Stromal cell of bone marrow (primary cell): ENCODE results near the gene MRGPRE.

Source experiments
- DNase-seq: peaks from one replicate; pipeline ENCODE4 v3.0.0-alpha.2; 2012; ENCODE audit warnings: low read depth

MRGPRE gene

GRCh38 chr11:3213659-3214419, 18.4 kb downstream of the MRGPRE start:
- DNase-seq, result no peak

- no peak for DNase-seq
Measured at GRCh38 chr11:3208272-3208671, 23.9 kb downstream of the MRGPRE start.

DNA sequence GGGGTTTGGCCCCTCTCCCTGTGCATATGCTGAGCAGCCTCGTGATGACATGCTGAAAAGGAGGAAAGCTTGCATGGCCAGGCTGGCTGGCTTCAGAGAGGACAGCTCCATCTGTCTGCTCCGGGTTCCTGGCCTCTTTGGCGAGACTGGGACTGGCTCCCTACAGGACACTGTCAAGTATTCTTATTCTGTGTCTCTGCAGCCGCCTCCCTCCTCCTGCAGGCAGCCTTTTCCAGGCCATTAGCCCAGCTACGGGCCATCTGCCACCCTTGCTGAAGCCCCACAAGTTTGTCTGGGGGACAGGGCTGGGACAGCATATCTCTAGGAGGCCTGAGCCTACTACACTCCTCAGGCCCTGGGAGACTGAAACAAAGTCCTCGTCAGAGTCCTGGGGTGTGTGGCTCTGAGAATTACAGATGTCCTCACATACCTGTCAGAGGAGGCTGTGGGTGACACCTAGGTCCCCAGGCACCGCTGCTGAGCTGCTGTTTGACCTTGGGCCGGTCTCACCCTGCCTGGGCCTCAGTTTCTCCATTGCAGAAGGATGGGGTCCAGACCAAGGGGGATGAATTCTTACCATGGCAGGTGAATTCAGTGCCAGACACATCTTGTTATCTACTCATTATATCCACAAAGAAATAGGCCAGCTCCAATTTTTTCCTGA, 24.6 kb downstream of the MRGPRE start:
- no peak for DNase-seq

GRCh38 chr11:3206922-3207204, 25.4 kb downstream of the MRGPRE start:
- DNase-seq, result no peak

GRCh38 chr11:3206156-3206921, 25.9 kb downstream of the MRGPRE start:
- DNase-seq, result no peak

- DNase-seq, result no peak
Measured at GRCh38 chr11:3205261-3206155, 26.7 kb downstream of the MRGPRE start.

- DNase-seq, result no peak
Measured at GRCh38 chr11:3204141-3205015, 27.8 kb downstream of the MRGPRE start.

- DNase-seq, result no peak
Measured at GRCh38 chr11:3203221-3204043, 28.8 kb downstream of the MRGPRE start.

DNA sequence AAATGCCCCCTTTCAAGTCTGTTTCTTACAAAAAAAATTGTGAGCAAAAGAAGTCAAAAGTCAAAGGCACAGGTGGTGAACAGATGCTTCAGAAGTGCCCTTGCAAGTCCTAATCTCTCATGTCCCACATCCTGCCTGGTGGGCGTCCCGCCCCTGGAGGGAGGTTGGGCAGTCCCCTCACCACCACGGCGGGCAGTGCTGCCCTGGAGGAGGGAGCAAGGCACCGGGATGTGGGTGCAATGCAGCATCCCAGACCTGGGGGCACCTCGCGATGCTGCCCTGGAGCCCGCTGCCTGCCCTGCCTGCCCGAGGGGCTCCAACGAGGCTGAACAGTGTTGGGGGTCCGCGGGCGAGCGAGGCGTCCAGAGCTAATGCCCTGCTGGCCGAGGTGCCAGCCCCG, 29.5 kb downstream of the MRGPRE start:
- no peak for DNase-seq

DNA sequence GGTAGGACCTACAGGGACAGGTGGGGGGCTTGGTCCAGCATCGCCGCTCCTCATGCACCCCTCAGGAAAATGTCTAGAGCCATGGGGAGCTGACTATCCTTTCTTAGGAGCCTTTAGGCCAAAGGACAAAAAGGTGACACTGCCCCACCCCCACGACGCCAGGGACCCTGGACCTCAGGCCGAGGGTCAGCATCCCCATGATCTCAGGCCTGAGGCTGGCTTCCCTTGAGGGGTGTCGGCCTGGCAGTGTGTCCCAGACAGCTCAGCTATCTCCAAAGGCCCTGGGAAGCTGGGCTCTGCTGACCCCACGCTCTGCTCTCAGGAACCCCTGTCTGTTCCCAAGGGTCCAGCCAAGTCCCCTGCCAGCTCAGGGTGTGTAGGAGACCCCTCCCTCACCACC, 29.9 kb downstream of the MRGPRE start:
- no peak for DNase-seq

- DNase-seq, result no peak
Measured at GRCh38 chr11:3201677-3202181, 30.5 kb downstream of the MRGPRE start.

DNA sequence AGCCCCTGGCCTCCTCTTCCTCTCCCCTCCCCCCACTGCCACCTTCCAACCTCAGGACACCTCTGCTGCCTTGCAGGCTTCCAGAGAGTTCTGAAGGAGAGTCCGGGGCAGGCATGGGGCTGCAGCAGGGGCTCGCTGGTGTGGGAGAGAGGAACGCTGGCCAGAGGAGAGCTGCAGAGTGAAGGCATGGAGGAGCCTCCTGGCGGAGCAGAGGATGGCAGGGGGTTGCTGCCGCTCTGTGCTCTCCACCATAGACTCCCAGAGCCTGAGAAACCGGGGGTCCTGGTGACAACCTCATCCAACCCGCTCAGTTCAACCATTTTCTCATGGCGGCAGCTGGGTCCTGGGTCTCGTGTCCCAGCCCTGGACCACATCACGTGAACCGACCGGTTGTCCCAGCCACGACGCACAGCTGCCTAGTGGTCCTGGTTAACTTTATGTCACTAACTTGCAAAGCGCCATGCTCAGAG, 31.1 kb downstream of the MRGPRE start:
- DNase-seq, result no peak

- no peak for DNase-seq
Measured at GRCh38 chr11:3200388-3201111, 31.7 kb downstream of the MRGPRE start.

- DNase-seq, result no peak
Measured at GRCh38 chr11:3199537-3200295, 32.5 kb downstream of the MRGPRE start.

GRCh38 chr11:3198815-3199214, 33.4 kb downstream of the MRGPRE start:
- no peak for DNase-seq

DNA sequence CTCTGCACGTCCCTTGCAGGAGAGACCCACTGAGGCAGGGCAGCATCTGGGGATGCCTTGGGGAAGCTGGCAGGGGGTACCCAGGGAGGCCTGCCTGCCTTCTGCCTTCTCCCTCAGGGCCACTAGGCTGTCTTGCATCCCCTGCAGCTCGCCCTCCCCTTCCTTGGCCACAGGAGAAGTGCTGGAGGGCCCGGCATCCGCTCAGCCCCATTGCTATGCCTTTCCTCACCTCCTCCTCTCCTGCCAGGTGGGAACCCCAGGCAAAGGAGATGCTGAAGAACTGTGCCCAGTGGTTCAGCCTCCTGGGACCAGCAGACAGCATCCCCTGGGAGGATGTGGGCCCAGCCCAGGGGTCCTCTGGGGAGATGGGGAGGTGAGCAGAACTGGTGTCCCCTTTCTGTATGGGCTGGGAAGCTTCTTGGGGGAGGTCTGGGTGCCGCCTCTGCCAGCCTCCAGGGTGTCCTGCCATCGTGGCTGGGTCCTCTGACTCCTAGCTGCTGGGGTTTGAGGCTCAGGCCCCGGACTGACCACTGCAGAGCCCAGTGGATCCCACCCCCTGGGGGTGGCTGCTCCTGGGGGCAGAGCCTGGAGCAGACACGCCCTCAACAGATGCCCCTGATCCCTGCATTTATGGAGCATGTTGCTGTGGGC, 34.2 kb downstream of the MRGPRE start:
- DNase-seq, result no peak

DNA sequence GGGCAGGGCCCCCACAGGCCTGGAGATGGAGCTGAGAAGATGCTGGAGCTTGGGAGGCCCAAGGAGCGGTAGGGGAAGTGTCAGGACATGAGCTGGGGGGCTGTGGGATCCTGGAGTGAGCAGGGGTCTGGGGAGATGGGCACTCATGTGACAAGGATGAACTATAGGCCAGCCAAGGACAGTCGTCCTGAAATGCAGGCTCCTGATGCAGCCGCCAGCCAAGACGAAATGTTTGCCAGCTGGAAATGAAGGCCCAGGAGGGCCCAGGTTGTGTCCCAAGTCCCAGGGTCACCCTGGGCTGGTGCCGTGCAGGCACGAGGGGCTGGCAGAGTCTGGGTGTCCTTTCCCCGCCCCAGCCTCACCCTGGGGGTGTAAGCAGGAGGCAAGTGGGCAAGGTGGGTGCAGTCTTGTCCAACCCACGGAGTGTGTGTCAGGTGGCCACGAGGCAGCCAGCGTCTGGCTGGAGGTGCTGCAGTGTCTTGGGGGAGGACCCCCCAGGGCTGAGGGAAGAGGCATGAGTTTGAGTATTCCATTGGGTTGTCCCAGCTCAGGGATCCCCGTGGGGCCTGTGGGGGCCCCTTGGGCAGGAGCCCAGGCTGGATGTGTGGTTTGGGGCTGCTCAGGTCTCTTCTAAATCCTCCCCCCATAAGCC, 35.0 kb downstream of the MRGPRE start:
- no peak for DNase-seq
